Caco-2 (cell line): ENCODE measurements around the gene RANBP3. TPM values are rescaled to one million over a fixed set of nuclear protein-coding genes. Genes with fewer than 3 reads are reported as not detected.

ENCODE experiments used
- BruUV-seq: library from RNA; stranded (reverse); fragments of 400-500 nt; replicated peaks from 2 replicates; lab custom pipeline; 2021; lab: Mats Ljungman, UMichigan
- CTCF ChIA-PET: fragments of 300-600 bp; sonication (Branson Sonifier 250); formaldehyde crosslinking; loops from one replicate; lab custom pipeline; 2022; ENCODE audit warnings: antibody characterized with exemption; lab: Charles Lee
- POLR2A ChIA-PET: fragments of 300-600 bp; sonication (Branson Sonifier 250); formaldehyde crosslinking; loops from one replicate; lab custom pipeline; 2022; ENCODE audit warnings: antibody characterized with exemption; lab: Charles Lee
- DNase-seq, 2 experiments: peaks; one replicate each; pipeline versions ENCODE4 v3.0.0 to v3.0.0-alpha.2; 2020 to 2022
- H3K27me3 ChIP-seq: replicated peaks from 2 replicates; pipeline ENCODE4 v1.6.0; 2011; ENCODE audit warnings: low read length; ENCODE audit not compliant: control insufficient read depth, insufficient read depth
- H3K36me3 ChIP-seq: 2 replicates; pipeline ENCODE4 v1.5.1; 2011; ENCODE audit warnings: low read length; ENCODE audit not compliant: control insufficient read depth, insufficient read depth
- H3K4me1 ChIP-seq: fragments of 250-450 bp; sonication (Bioruptor Pico); 2 replicates; pipeline ENCODE4 v1.5.1; 2020; ENCODE audit warnings: mild to moderate bottlenecking
- H3K4me3 ChIP-seq: 2 replicates; pipeline ENCODE4 v1.5.1; 2011; ENCODE audit warnings: low read depth, mild to moderate bottlenecking, control low read depth, low read length
- H3K9me3 ChIP-seq: fragments of 250-450 bp; sonication (Bioruptor Pico); 2 replicates; pipeline ENCODE4 v1.5.1; 2020; ENCODE audit warnings: mild to moderate bottlenecking, moderate library complexity
- H3K27ac Mint-ChIP-seq: one replicate; pipeline ENCODE4 v1.8.0; 2022; ENCODE audit warnings: mixed read lengths; ENCODE audit not compliant: unreplicated experiment
- H3K27me3 Mint-ChIP-seq: one replicate; pipeline ENCODE4 v1.8.0; 2022; ENCODE audit warnings: mixed read lengths; ENCODE audit not compliant: insufficient read depth, unreplicated experiment
- H3K36me3 Mint-ChIP-seq: one replicate; pipeline ENCODE4 v1.8.0; 2022; ENCODE audit warnings: mild to moderate bottlenecking, mixed read lengths; ENCODE audit not compliant: insufficient read depth, unreplicated experiment
- H3K4me1 Mint-ChIP-seq: one replicate; pipeline ENCODE4 v1.8.0; 2022; ENCODE audit warnings: low read depth, mixed read lengths; ENCODE audit not compliant: unreplicated experiment
- H3K4me3 Mint-ChIP-seq: one replicate; pipeline ENCODE4 v1.8.0; 2022; ENCODE audit warnings: mild to moderate bottlenecking, moderate library complexity, mixed read lengths; ENCODE audit not compliant: unreplicated experiment
- H3K9me3 Mint-ChIP-seq: one replicate; pipeline ENCODE4 v1.8.0; 2022; ENCODE audit warnings: mixed read lengths; ENCODE audit not compliant: unreplicated experiment
- CTCF ChIP-seq, 2 experiments: fragments of 200-600 bp in 1 of 2; IDR thresholded peaks; 1 replicate in 1 of 2; 2 replicates in 1 of 2; pipeline versions ENCODE4 v1.5.1 to v1.8.0; 2011 to 2022; ENCODE audit warnings: antibody characterized with exemption in 1 of 2, control low read depth in 1 of 2, inconsistent platforms in 1 of 2, low read depth in 1 of 2, low read length in 1 of 2, mild to moderate bottlenecking in 1 of 2, moderate library complexity in 1 of 2; ENCODE audit not compliant: insufficient read depth in 1 of 2, severe bottlenecking in 1 of 2, unreplicated experiment in 1 of 2
- intact Hi-C: fragments of 100-400 bp; cut with micrococcal nuclease; formaldehyde crosslinking; loops from one replicate; pipeline ENCODE4 v1.10.0; 2022; ENCODE audit not compliant: unreplicated experiment
- total RNA-seq: library from RNA; stranded (reverse); gene quantifications from 2 replicates; pipeline ENCODE4 v1.2.3, GENCODE V29; 2022

Gene RANBP3
- total RNA-seq, 1 experiment from 2014 or later, result 90.4 TPM

GRCh38 chr19:5936292-5936592 is 41.7 kb downstream of the RANBP3 start:
- Mint-ChIP-seq H3K4me3 (no peak overlapping the region), H3K9me3 (no peaks in the 10 kb centered on the region), H3K27me3 (no peaks in the 10 kb centered on the region), H3K27ac (no peak overlapping the region), H3K36me3 (peaks cover 62% of the 10 kb centered on the region), H3K4me1 (no peaks in the 10 kb centered on the region)
- no peaks in the 10 kb centered on the region for H3K4me1 ChIP-seq
- no peaks in the 10 kb centered on the region for H3K9me3 ChIP-seq
- ChIA-PET CTCF (interaction anchor here (0.6 kb wide), 1 partner anchor 16 kb away, joined by 3 read pairs; no protein-coding TSS in a partner anchor), POLR2A (no interaction called here)
- no TSS peak for BruUV-seq
- DNase-seq, result no peak
- H3K4me3 ChIP-seq, result no peak overlapping the region
- no peaks in the 10 kb centered on the region for H3K27me3 ChIP-seq
- intact Hi-C loops, result no loop called here
- no peak for TF ChIP-seq CTCF (IDR thresholded peaks at IDR 0.05; ENCODE audit: insufficient read depth in 1 of 2, low read depth in 1 of 2, low read length in 1 of 2, severe bottlenecking in 1 of 2, unreplicated experiment in 1 of 2)
- H3K36me3 ChIP-seq, result peaks cover 2% of the 10 kb centered on the region; the same call in 1 of the 2 replicates

GRCh38 chr19:5935473-5936291 is 42.3 kb downstream of the RANBP3 start:
- no peak overlapping the region for H3K4me3 ChIP-seq
- ChIA-PET CTCF (interaction anchor here (0.6 kb wide), 1 partner anchor 16 kb away, joined by 3 read pairs; no protein-coding TSS in a partner anchor), POLR2A (no interaction called here)
- H3K27ac Mint-ChIP-seq, result no peak overlapping the region
- no peaks in the 10 kb centered on the region for H3K9me3 Mint-ChIP-seq
- no TSS peak for BruUV-seq
- no peak overlapping the region for H3K4me3 Mint-ChIP-seq
- H3K4me1 ChIP-seq, result no peaks in the 10 kb centered on the region
- H3K4me1 Mint-ChIP-seq, result no peaks in the 10 kb centered on the region
- no peaks in the 10 kb centered on the region for H3K9me3 ChIP-seq
- no peak for DNase-seq
- no peaks in the 10 kb centered on the region for H3K27me3 Mint-ChIP-seq
- intact Hi-C loops, result no loop called here
- no peak for TF ChIP-seq CTCF (IDR thresholded peaks at IDR 0.05; ENCODE audit: insufficient read depth in 1 of 2, low read depth in 1 of 2, low read length in 1 of 2, severe bottlenecking in 1 of 2, unreplicated experiment in 1 of 2)
- no peaks in the 10 kb centered on the region for H3K36me3 ChIP-seq
- peaks cover 64% of the 10 kb centered on the region for H3K36me3 Mint-ChIP-seq
- H3K27me3 ChIP-seq, result no peaks in the 10 kb centered on the region

GRCh38 chr19:5934774-5935472 is 43.0 kb downstream of the RANBP3 start:
- H3K9me3 ChIP-seq, result no peaks in the 10 kb centered on the region
- Mint-ChIP-seq H3K27me3 (no peaks in the 10 kb centered on the region), H3K9me3 (no peaks in the 10 kb centered on the region), H3K36me3 (peaks cover 63% of the 10 kb centered on the region), H3K4me3 (no peak overlapping the region), H3K4me1 (no peaks in the 10 kb centered on the region), H3K27ac (no peak overlapping the region)
- POLR2A ChIA-PET, result no interaction called here
- no peak for DNase-seq
- TF ChIP-seq CTCF (IDR thresholded peaks at IDR 0.05; ENCODE audit: insufficient read depth in 1 of 2, low read depth in 1 of 2, low read length in 1 of 2, severe bottlenecking in 1 of 2, unreplicated experiment in 1 of 2), result no peak
- no peak overlapping the region for H3K4me3 ChIP-seq
- intact Hi-C loops, result no loop called here
- no peaks in the 10 kb centered on the region for H3K4me1 ChIP-seq
- no peaks in the 10 kb centered on the region for H3K36me3 ChIP-seq
- CTCF ChIA-PET, result no interaction called here
- H3K27me3 ChIP-seq, result no peaks in the 10 kb centered on the region
- BruUV-seq, result no TSS peak
